GM19397 (cell line): ENCODE measurements around the gene THSD7B.
"Not testable (repeated sequence)": the region's sequence is repeated elsewhere in the genome, so short reads cannot be mapped to it uniquely, and the experiment has no call there.

Source experiments
- ATAC-seq: cut with Tn5 transposase; IDR thresholded peaks from one replicate; pipeline ENCODE4 v1.9.1; 2021; ENCODE audit warnings: mild to moderate bottlenecking, moderate library complexity; ENCODE audit not compliant: unreplicated experiment

The THSD7B gene

GRCh38 chr2:136765256-136766072, at the start of gene THSD7B:
THSD7B (plus strand) TSS chr2:136765545; CDS start chr2:136882179, 116,634 bp downstream.
- no peak for ATAC-seq

- ATAC-seq, result no peak
These were observed 47.1 kb upstream of the THSD7B start for GRCh38 chr2:136718273-136718672.

GRCh38 chr2:136727973-136728699, 37.2 kb upstream of the THSD7B start:
- ATAC-seq, result no peak

- no peak for ATAC-seq
These were observed 29.1 kb upstream of the THSD7B start for GRCh38 chr2:136736236-136736635.

- ATAC-seq, result no peak
These were observed 27.3 kb upstream of the THSD7B start for GRCh38 chr2:136738044-136738443.

GRCh38 chr2:136741471-136741870, 23.9 kb upstream of the THSD7B start:
- no peak for ATAC-seq

- ATAC-seq, result no peak
These were observed 15.3 kb upstream of the THSD7B start for GRCh38 chr2:136750065-136750464.

GRCh38 chr2:136751406-136751805, 13.9 kb upstream of the THSD7B start:
- ATAC-seq, result no peak

- ATAC-seq, result not testable (repeated sequence)
These were observed 6.8 kb upstream of the THSD7B start for GRCh38 chr2:136758504-136758903.

- no peak for ATAC-seq
These were observed 691 bp upstream of the THSD7B start for GRCh38 chr2:136764452-136765255.

GRCh38 chr2:136766073-136766404, 694 bp downstream of the THSD7B start:
- no peak for ATAC-seq

GRCh38 chr2:136767030-136767429, 1.7 kb downstream of the THSD7B start:
- no peak for ATAC-seq

- no peak for ATAC-seq
These were observed 4.5 kb downstream of the THSD7B start for GRCh38 chr2:136769871-136770270.

- no peak for ATAC-seq
These were observed 5.0 kb downstream of the THSD7B start for GRCh38 chr2:136770384-136770783.

- ATAC-seq, result no peak
These were observed 12.0 kb downstream of the THSD7B start for GRCh38 chr2:136777391-136777790.

GRCh38 chr2:136783856-136784255, 18.5 kb downstream of the THSD7B start:
- ATAC-seq, result no peak

- ATAC-seq, result no peak
These were observed 19.9 kb downstream of the THSD7B start for GRCh38 chr2:136785215-136785614.

GRCh38 chr2:136787970-136788369, 22.6 kb downstream of the THSD7B start:
- no peak for ATAC-seq

- no peak for ATAC-seq
These were observed 31.0 kb downstream of the THSD7B start for GRCh38 chr2:136796339-136796738.

- no peak for ATAC-seq
These were observed 33.4 kb downstream of the THSD7B start for GRCh38 chr2:136798766-136799165.

- ATAC-seq, result no peak
These were observed 36.3 kb downstream of the THSD7B start for GRCh38 chr2:136801661-136802060.
